AG09319 (cell line): ENCODE results near the gene BRD3OS.

Experiments
- DNase-seq: peaks from one replicate; pipeline ENCODE4 v3.0.0-alpha.2; 2010; ENCODE audit warnings: low read depth; ENCODE audit errors: extremely low read depth
- CTCF ChIP-seq: IDR thresholded peaks from 2 replicates; pipeline ENCODE4 v1.5.1; 2011; ENCODE audit warnings: low read depth, mild to moderate bottlenecking, inconsistent platforms, low read length, moderate library complexity

BRD3OS gene

DNA sequence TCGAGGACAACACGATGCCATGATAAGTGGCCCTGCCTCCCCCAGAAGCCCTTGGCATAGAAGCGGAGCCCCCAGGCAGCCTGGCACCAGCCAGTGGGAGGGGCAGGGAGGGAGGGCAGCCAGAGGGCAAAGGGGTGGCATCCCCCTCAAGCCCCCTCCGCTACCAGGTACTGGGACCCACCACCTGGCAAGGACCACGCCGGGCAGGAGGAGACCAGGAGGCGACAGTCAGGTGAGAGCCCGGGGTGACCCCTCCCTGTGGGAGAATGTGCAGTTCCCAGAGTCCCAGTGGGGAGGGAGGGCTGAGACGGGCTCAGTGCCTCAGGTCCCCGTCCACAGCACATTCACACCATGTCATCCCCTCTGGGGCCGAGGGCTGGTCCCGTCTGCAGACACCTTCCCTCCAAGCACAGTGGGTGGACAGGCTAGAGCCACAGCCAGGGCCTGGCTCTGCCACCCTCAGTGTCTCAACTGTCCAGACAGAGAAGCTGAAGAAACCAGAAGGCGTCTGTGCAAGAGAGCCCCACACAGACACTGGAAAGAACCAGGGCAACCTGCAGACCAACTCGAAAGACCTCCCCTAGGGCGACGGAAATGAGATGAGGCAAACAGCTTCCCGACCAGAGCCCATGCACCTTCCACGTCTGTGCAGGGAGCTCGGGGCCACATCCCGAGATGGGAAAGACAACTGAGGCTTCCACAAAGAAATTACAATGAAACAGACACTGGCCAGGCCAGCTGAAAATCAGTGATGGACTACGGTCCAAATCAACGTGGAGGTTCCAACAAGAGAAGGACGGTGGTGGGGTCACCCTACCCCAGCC is 31.4 kb downstream of the BRD3OS start:
- DNase-seq, result no peak
- TF ChIP-seq CTCF, result no peak

DNA sequence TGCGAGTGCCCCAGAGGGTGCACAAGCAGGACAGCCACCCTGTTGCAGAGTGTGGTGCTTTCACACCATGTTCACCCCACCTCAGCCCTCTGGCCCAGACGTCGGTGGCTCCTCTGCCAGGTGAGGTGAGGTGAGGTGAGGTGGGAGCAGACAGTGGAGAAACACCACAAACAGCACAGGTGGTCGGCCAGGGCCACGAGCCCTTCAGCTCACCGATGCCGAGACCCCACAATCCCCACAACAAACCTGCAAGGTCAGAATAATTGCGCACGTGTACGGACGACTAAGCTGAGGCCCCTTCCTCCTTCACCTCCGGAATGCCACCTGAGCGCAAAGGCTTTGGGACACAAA is 32.0 kb downstream of the BRD3OS start:
- TF ChIP-seq CTCF, result no peak
- DNase-seq, result no peak

GRCh38 chr9:134057751-134058701 is 32.7 kb downstream of the BRD3OS start:
- no peak for DNase-seq
- TF ChIP-seq CTCF, result no peak

DNA sequence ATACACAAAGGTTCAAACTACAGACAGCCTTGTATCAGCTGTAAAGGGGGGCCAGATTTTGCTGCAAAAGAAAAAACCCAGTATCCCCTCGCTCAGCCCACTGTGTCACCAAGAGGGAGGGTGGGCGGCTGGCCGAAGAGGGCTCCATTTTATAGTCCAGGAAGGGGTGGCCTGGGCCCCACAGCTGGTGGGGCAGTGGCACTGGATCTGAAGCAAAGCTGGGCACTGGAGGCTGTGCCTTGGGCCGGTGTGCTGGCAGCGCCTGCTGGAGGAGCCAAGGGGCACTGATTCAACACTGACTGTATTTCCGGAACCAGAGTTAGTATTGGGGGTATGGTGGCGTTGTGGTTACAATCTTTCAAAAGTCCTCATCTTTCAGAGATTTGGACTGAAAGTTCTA is 33.4 kb downstream of the BRD3OS start:
- DNase-seq, result no peak
- TF ChIP-seq CTCF, result no peak

DNA sequence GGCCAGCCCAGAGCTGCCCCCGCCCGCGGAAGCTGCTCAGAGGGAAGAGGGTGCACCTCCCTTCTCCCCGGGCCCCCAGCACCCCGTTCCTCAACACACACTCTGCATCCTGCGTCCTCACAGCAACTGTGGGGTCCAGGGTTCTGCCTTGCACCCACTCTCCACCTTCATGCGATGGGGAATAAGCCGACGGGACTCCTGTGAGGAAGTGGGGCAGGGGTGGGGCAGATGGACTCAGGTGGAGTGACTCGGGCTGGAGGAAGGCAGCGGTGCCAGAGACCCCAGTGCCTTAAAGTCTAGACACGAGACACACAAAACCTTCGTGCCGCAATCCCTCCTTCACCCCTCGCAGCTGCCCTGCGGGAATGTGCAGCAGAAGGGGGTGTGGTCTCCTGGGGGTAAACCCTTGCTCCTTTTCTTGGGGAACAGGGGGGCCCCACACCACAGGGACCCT is 33.9 kb downstream of the BRD3OS start:
- no peak for DNase-seq
- TF ChIP-seq CTCF, result no peak

DNA sequence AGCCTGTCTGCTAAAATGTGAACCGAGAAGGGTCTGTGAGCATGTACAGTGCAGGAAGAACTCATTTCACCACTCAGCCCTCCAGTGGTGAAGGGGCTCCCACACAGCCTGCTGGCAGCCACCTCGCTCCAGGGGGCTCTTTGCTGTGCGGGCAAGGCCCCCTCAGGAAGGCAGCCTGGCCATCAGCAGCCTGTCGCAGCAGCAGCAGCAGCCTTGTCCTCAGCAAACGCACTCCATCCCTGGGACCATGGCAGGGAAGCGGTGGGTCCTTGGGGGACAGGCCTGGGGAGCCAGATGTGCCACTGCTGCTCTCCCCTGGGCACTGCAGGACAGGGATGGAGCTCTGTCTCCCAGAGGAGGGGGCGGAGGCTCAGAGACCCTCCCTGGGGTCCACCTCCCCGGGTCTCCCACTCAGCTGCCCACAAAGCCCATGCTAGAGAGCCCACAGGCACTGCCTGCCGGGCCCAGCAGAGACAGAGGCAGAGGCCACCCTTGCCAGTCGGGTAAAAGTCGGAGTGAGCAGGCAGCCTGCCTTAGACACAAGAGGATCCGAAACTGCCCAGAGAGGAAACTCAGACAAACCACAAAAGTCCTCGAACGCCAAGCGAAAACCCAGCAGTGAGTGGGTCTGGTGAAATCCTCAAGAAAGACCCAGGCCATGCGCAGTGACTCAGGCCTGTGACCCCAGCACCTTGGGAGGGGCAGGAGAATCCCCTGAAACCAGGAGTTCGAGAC is 34.5 kb downstream of the BRD3OS start:
- no peak for DNase-seq
- no peak for TF ChIP-seq CTCF

DNA sequence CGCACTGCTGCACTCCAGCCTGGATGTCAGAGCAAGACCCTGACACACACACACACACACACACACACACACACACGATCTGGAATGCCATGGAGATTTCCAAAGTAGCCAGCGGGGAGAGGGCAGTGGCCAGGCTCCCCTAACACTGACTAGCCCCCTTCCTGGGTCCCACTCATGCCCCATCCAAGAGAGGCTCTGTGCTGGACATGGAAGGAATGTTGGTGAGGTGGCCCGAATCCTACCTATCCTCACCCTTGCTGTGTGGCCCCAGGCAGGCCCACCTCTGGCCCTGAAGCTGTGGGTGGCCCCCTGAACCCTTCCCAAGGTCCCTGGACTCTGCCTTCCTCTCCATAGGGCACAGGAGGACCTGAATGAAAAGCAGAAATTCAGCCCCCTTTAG is 35.3 kb downstream of the BRD3OS start:
- DNase-seq, result no peak
- no peak for TF ChIP-seq CTCF
